Keratinocyte (primary cell): ENCODE measurements around the gene PAPOLB. TPM values are rescaled to one million over a fixed set of nuclear protein-coding genes. Genes with fewer than 3 reads are reported as not detected.
A peak's percentile ranks its signal among the peaks of the same experiment; 100 is the strongest.

Source experiments
- DNase-seq: peaks from one replicate; pipeline ENCODE4 v3.0.0-alpha.2; 2011; ENCODE audit warnings: low read depth, missing footprints, low spot score
- FAIRE-seq: peaks from 2 replicates; lab custom pipeline; 2011; peaks lifted over from hg19 to GRCh38; lab: Jason Lieb, UNC
- H2AFZ ChIP-seq: 2 replicates; pipeline ENCODE4 v1.6.0; 2012; ENCODE audit warnings: low read length, control low read depth, inconsistent platforms; ENCODE audit not compliant: control insufficient read depth
- H3K27ac ChIP-seq: 2 replicates; pipeline ENCODE4 v1.5.1; 2011; ENCODE audit warnings: low read length; ENCODE audit not compliant: control insufficient read depth, insufficient read depth
- H3K27me3 ChIP-seq: 3 replicates; pipeline ENCODE4 v1.6.0; 2011; ENCODE audit warnings: low read length; ENCODE audit not compliant: control insufficient read depth, insufficient read depth; ENCODE audit errors: extremely low read depth
- H3K36me3 ChIP-seq, 2 experiments: 2 replicates in 1 of 2; 3 replicates in 1 of 2; pipeline ENCODE4 v1.5.1; 2011; ENCODE audit warnings: low read length in 2 of 2, mild to moderate bottlenecking in 1 of 2; ENCODE audit not compliant: control insufficient read depth in 2 of 2, insufficient read depth in 2 of 2; ENCODE audit errors: extremely low read depth in 1 of 2
- H3K4me1 ChIP-seq: 3 replicates; pipeline ENCODE4 v1.5.1; 2011; ENCODE audit warnings: low read length; ENCODE audit not compliant: control insufficient read depth, insufficient read depth; ENCODE audit errors: extremely low read depth
- H3K4me2 ChIP-seq: 3 replicates; pipeline ENCODE4 v1.6.0; 2011; ENCODE audit warnings: low read depth, low read length; ENCODE audit not compliant: control insufficient read depth, insufficient read depth; ENCODE audit errors: extremely low read depth
- H3K4me3 ChIP-seq, 3 experiments: fragments of 200-600 bp in 1 of 3; sonication (generic) in 1 of 3; 2 replicates in 2 of 3; 3 replicates in 1 of 3; pipeline ENCODE4 v1.5.1; 2011 to 2016; ENCODE audit warnings: low read length in 3 of 3, mild to moderate bottlenecking in 3 of 3, control low read depth in 2 of 3, inconsistent platforms in 1 of 3, low read depth in 1 of 3, mixed read lengths in 1 of 3, mixed run types in 1 of 3, moderate library complexity in 1 of 3; ENCODE audit not compliant: control insufficient read depth in 2 of 3, insufficient read depth in 2 of 3; ENCODE audit errors: extremely low read depth in 1 of 3
- H3K79me2 ChIP-seq: 2 replicates; pipeline ENCODE4 v1.6.0; 2012; ENCODE audit warnings: low read length; ENCODE audit not compliant: control insufficient read depth, insufficient read depth
- H3K9ac ChIP-seq: 3 replicates; pipeline ENCODE4 v1.6.0; 2011; ENCODE audit warnings: low read length; ENCODE audit not compliant: control insufficient read depth, insufficient read depth; ENCODE audit errors: extremely low read depth
- H3K9me1 ChIP-seq: 3 replicates; pipeline ENCODE4 v1.6.0; 2011; ENCODE audit warnings: low read length; ENCODE audit not compliant: control insufficient read depth, insufficient read depth; ENCODE audit errors: extremely low read depth
- H3K9me3 ChIP-seq: 2 replicates; pipeline ENCODE4 v1.5.1; 2012; ENCODE audit warnings: low read depth, low read length; ENCODE audit not compliant: control insufficient read depth
- H4K20me1 ChIP-seq: 3 replicates; pipeline ENCODE4 v1.6.0; 2011; ENCODE audit warnings: low read length; ENCODE audit not compliant: control insufficient read depth, insufficient read depth; ENCODE audit errors: extremely low read depth
- CTCF ChIP-seq, 3 experiments: IDR thresholded peaks in 1 of 3; conservative IDR thresholded peaks in 1 of 3; optimal IDR thresholded peaks in 1 of 3; 2 replicates in 2 of 3; 3 replicates in 1 of 3; pipeline versions ENCODE3 to v1.5.1; 2011; ENCODE audit warnings: low read length in 3 of 3, mild to moderate bottlenecking in 3 of 3, moderate library complexity in 2 of 3, control low read depth in 1 of 3, inconsistent platforms in 1 of 3; ENCODE audit not compliant: insufficient read depth in 2 of 3; ENCODE audit errors: extremely low read depth in 1 of 3
- EZH2 ChIP-seq: IDR thresholded peaks from one replicate; pipeline ENCODE4 v1.6.1; 2012; ENCODE audit warnings: inconsistent platforms, mild to moderate bottlenecking, low read length, moderate library complexity
- dilution Hi-C: fragments of 300-500 bp; cut with MboI; formaldehyde crosslinking; loops from one replicate; pipeline ENCODE4 v1.7.0; 2020; ENCODE audit warnings: low sequenced_read_pairs; ENCODE audit not compliant: extremely low pct_ligation_motif_present
- polyA minus RNA-seq, 3 experiments: library from RNA; depleted of rRNA, polyadenylated mRNA; stranded (reverse); fragments of >200 nt; gene quantifications; 1 replicate in 1 of 3; 2 replicates in 1 of 3; 3 replicates in 1 of 3; pipeline ENCODE4 v1.2.3, GENCODE V29; 2011
- polyA plus RNA-seq, 5 experiments: library from polyadenylated mRNA; depleted of rRNA in 3 of 5; stranded (reverse) in 3 of 5; stranded (forward) in 1 of 5; unstranded in 1 of 5; fragments of >200 nt; gene quantifications; 1 replicate in 1 of 5; 2 replicates in 3 of 5; 3 replicates in 1 of 5; pipeline versions ENCODE4 v1.2.1 to v1.2.3, GENCODE V29; 2011 to 2012; ENCODE audit warnings: missing spikeins in 2 of 5, low read depth in 1 of 5, low replicate concordance in 1 of 5

The PAPOLB gene
- polyA plus RNA-seq (not detected in 3 replicates), polyA minus RNA-seq (not detected in 3 replicates)
- polyA plus RNA-seq (2011; ENCODE audit: low read depth), result not detected
- polyA plus RNA-seq (2011; cell fraction: cytosol; rRNA removed), result not detected in 2 replicates
- not detected in 2 replicates for polyA plus RNA-seq (2011; cell fraction: nucleus; rRNA removed)
- polyA plus RNA-seq (2012; ENCODE audit: low replicate concordance), result not detected in 2 replicates
- polyA minus RNA-seq (2011; cell fraction: cytosol; rRNA and poly(A)+ RNA removed), result not detected
- not detected in 2 replicates for polyA minus RNA-seq (2011; cell fraction: nucleus; rRNA and poly(A)+ RNA removed)

- no peaks in the 10 kb centered on the region for H3K9me1 ChIP-seq
- FAIRE-seq (no peak), DNase-seq (no peak)
- no peak within 1 kb of the TSS for H2AFZ ChIP-seq
- H3K27me3 ChIP-seq, result peaks cover 19% of the 10 kb centered on the region
- TF ChIP-seq CTCF (optimal IDR thresholded peaks at IDR 0.05 in 1 of 3, IDR thresholded peaks at IDR 0.05 in 1 of 3, conservative IDR thresholded peaks at IDR 0.05 in 1 of 3; ENCODE audit: extremely low read depth in 1 of 3, insufficient read depth in 2 of 3, low read length in 3 of 3), result no peak
- TF ChIP-seq EZH2, result peak; percentile 26
- H3K4me1 ChIP-seq, result no peaks in the 10 kb centered on the region
- dilution Hi-C loops, result no loop called here
- H3K9ac ChIP-seq, result no peak within 1 kb of the TSS
- no peak within 1 kb of the TSS for H3K27ac ChIP-seq
- H3K4me3 ChIP-seq, result no peak within 1 kb of the TSS
- H3K4me2 ChIP-seq, result no peak within 1 kb of the TSS
- H4K20me1 ChIP-seq, result no peaks in the 10 kb centered on the region
- no peaks in the 10 kb centered on the region for H3K36me3 ChIP-seq
- no peaks in the 10 kb centered on the region for H3K79me2 ChIP-seq
- peaks cover 2% of the 10 kb centered on the region for H3K9me3 ChIP-seq
Observed at GRCh38 chr7:4861673-4862072, at the start of gene PAPOLB. PAPOLB (minus strand) TSS chr7:4862030; CDS start chr7:4861810, 220 bp downstream.

GRCh38 chr7:4911111-4911828, 49.4 kb upstream of the PAPOLB start:
- no peak for TF ChIP-seq CTCF (optimal IDR thresholded peaks at IDR 0.05 in 1 of 3, IDR thresholded peaks at IDR 0.05 in 1 of 3, conservative IDR thresholded peaks at IDR 0.05 in 1 of 3; ENCODE audit: extremely low read depth in 1 of 3, insufficient read depth in 2 of 3, low read length in 3 of 3)
- TF ChIP-seq EZH2, result no peak
- dilution Hi-C loops, result no loop called here
- FAIRE-seq, result no peak

More at GRCh38 chr7:4911111-4911828, 49.4 kb upstream of the PAPOLB start:
- no peaks in the 10 kb centered on the region for H3K27me3 ChIP-seq
- H3K36me3 ChIP-seq, result no peaks in the 10 kb centered on the region
- H3K4me2 ChIP-seq, result no peak overlapping the region
- no peaks in the 10 kb centered on the region for H3K9me3 ChIP-seq
- no peaks in the 10 kb centered on the region for H4K20me1 ChIP-seq
- H3K9ac ChIP-seq, result no peak overlapping the region
- H3K27ac ChIP-seq, result no peak overlapping the region
- H3K4me1 ChIP-seq, result no peaks in the 10 kb centered on the region
- no peak overlapping the region for H3K4me3 ChIP-seq
- DNase-seq, result no peak
- no peaks in the 10 kb centered on the region for H3K79me2 ChIP-seq
- no peaks in the 10 kb centered on the region for H3K9me1 ChIP-seq
- no peak overlapping the region for H2AFZ ChIP-seq
